ENCODE results near the gene ESPN.

Gene ESPN

GRCh38 chr1:6500544-6501278 lies 76.1 kb downstream of the ESPN start:
- FAIRE-seq = no peak
- DNase-seq (ENCODE audit: insufficient read length, low spot score) = no peak
- TF ChIP-seq PAX5 (IDR thresholded peaks at IDR 0.05; ENCODE audit: insufficient read depth, low read length, severe bottlenecking) (no peak), TAF1 (IDR thresholded peaks at IDR 0.05; ENCODE audit: low read depth, low read length) (no peak), POU2F2 (IDR thresholded peaks at IDR 0.05; ENCODE audit: low read depth, low read length) (no peak), POLR2AphosphoS5 (IDR thresholded peaks at IDR 0.05; ENCODE audit: low read depth, low read length) (no peak), SPI1 (IDR thresholded peaks at IDR 0.05; ENCODE audit: low read depth, low read length) (no peak), POLR2A (IDR thresholded peaks at IDR 0.05; ENCODE audit: low read depth, low read length) (no peak)

GRCh38 chr1:6501279-6501813 lies 76.8 kb downstream of the ESPN start:
- FAIRE-seq (no peak), DNase-seq (ENCODE audit: insufficient read length, low spot score) (no peak)
- TF ChIP-seq SPI1 (IDR thresholded peaks at IDR 0.05; ENCODE audit: low read depth, low read length) (no peak), POU2F2 (IDR thresholded peaks at IDR 0.05; ENCODE audit: low read depth, low read length) (no peak), POLR2AphosphoS5 (IDR thresholded peaks at IDR 0.05; ENCODE audit: low read depth, low read length) (no peak), TAF1 (IDR thresholded peaks at IDR 0.05; ENCODE audit: low read depth, low read length) (no peak), POLR2A (IDR thresholded peaks at IDR 0.05; ENCODE audit: low read depth, low read length) (no peak), PAX5 (IDR thresholded peaks at IDR 0.05; ENCODE audit: insufficient read depth, low read length, severe bottlenecking) (no peak)

- DNase-seq (ENCODE audit: insufficient read length, low spot score) = no peak
- TF ChIP-seq SPI1 (IDR thresholded peaks at IDR 0.05; ENCODE audit: low read depth, low read length) (no peak), PAX5 (IDR thresholded peaks at IDR 0.05; ENCODE audit: insufficient read depth, low read length, severe bottlenecking) (no peak), TAF1 (IDR thresholded peaks at IDR 0.05; ENCODE audit: low read depth, low read length) (no peak), POU2F2 (IDR thresholded peaks at IDR 0.05; ENCODE audit: low read depth, low read length) (no peak), POLR2AphosphoS5 (IDR thresholded peaks at IDR 0.05; ENCODE audit: low read depth, low read length) (no peak), POLR2A (IDR thresholded peaks at IDR 0.05; ENCODE audit: low read depth, low read length) (no peak)
- no peak for FAIRE-seq
Observed at GRCh38 chr1:6502000-6502891, 77.7 kb downstream of the ESPN start.

GRCh38 chr1:6503884-6504602 lies 79.5 kb downstream of the ESPN start:
- TF ChIP-seq POLR2AphosphoS5 (IDR thresholded peaks at IDR 0.05; ENCODE audit: low read depth, low read length) = no peak
- TF ChIP-seq SPI1 (IDR thresholded peaks at IDR 0.05; ENCODE audit: low read depth, low read length) = no peak
- TF ChIP-seq TAF1 (IDR thresholded peaks at IDR 0.05; ENCODE audit: low read depth, low read length) = no peak
- TF ChIP-seq POLR2A (IDR thresholded peaks at IDR 0.05; ENCODE audit: low read depth, low read length) = no peak
- TF ChIP-seq POU2F2 (IDR thresholded peaks at IDR 0.05; ENCODE audit: low read depth, low read length) = no peak
- TF ChIP-seq PAX5 (IDR thresholded peaks at IDR 0.05; ENCODE audit: insufficient read depth, low read length, severe bottlenecking) = no peak
- no peak for FAIRE-seq
- no peak for DNase-seq (ENCODE audit: insufficient read length, low spot score)

GRCh38 chr1:6504887-6505286 lies 80.3 kb downstream of the ESPN start:
- TF ChIP-seq TAF1 (IDR thresholded peaks at IDR 0.05; ENCODE audit: low read depth, low read length) (no peak), POLR2AphosphoS5 (IDR thresholded peaks at IDR 0.05; ENCODE audit: low read depth, low read length) (no peak), PAX5 (IDR thresholded peaks at IDR 0.05; ENCODE audit: insufficient read depth, low read length, severe bottlenecking) (no peak), SPI1 (IDR thresholded peaks at IDR 0.05; ENCODE audit: low read depth, low read length) (no peak), POLR2A (IDR thresholded peaks at IDR 0.05; ENCODE audit: low read depth, low read length) (no peak), POU2F2 (IDR thresholded peaks at IDR 0.05; ENCODE audit: low read depth, low read length) (no peak)
- DNase-seq (ENCODE audit: insufficient read length, low spot score) (no peak), FAIRE-seq (no peak)

GRCh38 chr1:6505367-6506209 lies 81.0 kb downstream of the ESPN start:
- DNase-seq (ENCODE audit: insufficient read length, low spot score) (no peak), FAIRE-seq (no peak)
- no peak for TF ChIP-seq POU2F2 (IDR thresholded peaks at IDR 0.05; ENCODE audit: low read depth, low read length)
- no peak for TF ChIP-seq SPI1 (IDR thresholded peaks at IDR 0.05; ENCODE audit: low read depth, low read length)
- TF ChIP-seq POLR2A (IDR thresholded peaks at IDR 0.05; ENCODE audit: low read depth, low read length) = no peak

GRCh38 chr1:6506210-6507036 lies 81.8 kb downstream of the ESPN start:
- TF ChIP-seq PAX5 (IDR thresholded peaks at IDR 0.05; ENCODE audit: insufficient read depth, low read length, severe bottlenecking) (no peak), POU2F2 (IDR thresholded peaks at IDR 0.05; ENCODE audit: low read depth, low read length) (no peak), POLR2AphosphoS5 (IDR thresholded peaks at IDR 0.05; ENCODE audit: low read depth, low read length) (no peak), POLR2A (IDR thresholded peaks at IDR 0.05; ENCODE audit: low read depth, low read length) (no peak), TAF1 (IDR thresholded peaks at IDR 0.05; ENCODE audit: low read depth, low read length) (no peak), SPI1 (IDR thresholded peaks at IDR 0.05; ENCODE audit: low read depth, low read length) (no peak)
- FAIRE-seq (no peak), DNase-seq (ENCODE audit: insufficient read length, low spot score) (no peak)

Measured in GM12891 (cell line).